Nephron progenitor cell (in vitro differentiated cells): ENCODE data around the gene PRRT1B.
A peak's percentile ranks its signal among the peaks of the same experiment; 100 is the strongest.

Experiments used
- DNase-seq: peaks from one replicate; pipeline ENCODE4 v3.0.0; 2021
- H3K27ac Mint-ChIP-seq: 2 replicates; pipeline ENCODE4 v1.8.0; 2021; ENCODE audit warnings: mild to moderate bottlenecking, moderate library complexity, mixed read lengths
- H3K27me3 Mint-ChIP-seq: 2 replicates; pipeline ENCODE4 v1.8.0; 2021; ENCODE audit warnings: mild to moderate bottlenecking, low read depth, mixed read lengths; ENCODE audit not compliant: poor library complexity
- H3K36me3 Mint-ChIP-seq: 2 replicates; pipeline ENCODE4 v1.8.0; 2021; ENCODE audit warnings: low read depth, mixed read lengths
- H3K4me1 Mint-ChIP-seq: 2 replicates; pipeline ENCODE4 v1.8.0; 2021; ENCODE audit warnings: mixed read lengths
- H3K4me3 Mint-ChIP-seq: 2 replicates; pipeline ENCODE4 v1.8.0; 2021; ENCODE audit warnings: mild to moderate bottlenecking, moderate library complexity, mixed read lengths
- H3K9me3 Mint-ChIP-seq: 2 replicates; pipeline ENCODE4 v1.8.0; 2021; ENCODE audit warnings: mild to moderate bottlenecking, moderate library complexity, mixed read lengths
- TF ChIP-seq, protein P1 (sequence below): fragments of 200-600 bp; sonication (generic); IDR thresholded peaks from 2 replicates; pipeline ENCODE4 v1.5.0; 2021; ENCODE audit warnings: antibody characterized with exemption

PRRT1B gene

DNA sequence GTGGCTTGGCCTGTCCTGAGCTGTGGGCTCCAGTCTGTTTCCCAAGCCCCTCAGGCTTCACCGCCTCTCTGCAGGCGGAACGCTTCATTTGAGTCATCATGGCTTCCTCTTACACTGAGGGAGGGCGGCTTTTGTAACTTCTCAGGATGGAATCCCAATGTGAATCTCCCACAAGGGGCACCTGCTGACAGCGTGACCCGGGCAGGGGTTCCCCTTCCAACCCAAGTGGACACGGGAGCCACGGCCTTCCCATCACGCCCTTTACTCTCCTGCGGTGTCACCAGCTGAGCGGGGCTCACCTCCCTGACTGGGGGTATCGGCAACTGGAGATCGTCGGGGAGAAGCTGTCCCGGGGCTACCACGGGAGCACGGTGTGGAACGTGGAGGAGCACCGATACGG lies 26.8 kb upstream of the PRRT1B start:
- Mint-ChIP-seq H3K27me3 (peaks cover 3% of the 10 kb centered on the region), H3K9me3 (no peaks in the 10 kb centered on the region), H3K4me1 (no peaks in the 10 kb centered on the region), H3K27ac (no peak overlapping the region), H3K36me3 (peaks cover 31% of the 10 kb centered on the region), H3K4me3 (no peak overlapping the region)
- DNase-seq: no peak
- TF ChIP-seq, protein P1, sequence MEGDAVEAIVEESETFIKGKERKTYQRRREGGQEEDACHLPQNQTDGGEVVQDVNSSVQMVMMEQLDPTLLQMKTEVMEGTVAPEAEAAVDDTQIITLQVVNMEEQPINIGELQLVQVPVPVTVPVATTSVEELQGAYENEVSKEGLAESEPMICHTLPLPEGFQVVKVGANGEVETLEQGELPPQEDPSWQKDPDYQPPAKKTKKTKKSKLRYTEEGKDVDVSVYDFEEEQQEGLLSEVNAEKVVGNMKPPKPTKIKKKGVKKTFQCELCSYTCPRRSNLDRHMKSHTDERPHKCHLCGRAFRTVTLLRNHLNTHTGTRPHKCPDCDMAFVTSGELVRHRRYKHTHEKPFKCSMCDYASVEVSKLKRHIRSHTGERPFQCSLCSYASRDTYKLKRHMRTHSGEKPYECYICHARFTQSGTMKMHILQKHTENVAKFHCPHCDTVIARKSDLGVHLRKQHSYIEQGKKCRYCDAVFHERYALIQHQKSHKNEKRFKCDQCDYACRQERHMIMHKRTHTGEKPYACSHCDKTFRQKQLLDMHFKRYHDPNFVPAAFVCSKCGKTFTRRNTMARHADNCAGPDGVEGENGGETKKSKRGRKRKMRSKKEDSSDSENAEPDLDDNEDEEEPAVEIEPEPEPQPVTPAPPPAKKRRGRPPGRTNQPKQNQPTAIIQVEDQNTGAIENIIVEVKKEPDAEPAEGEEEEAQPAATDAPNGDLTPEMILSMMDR: no peak

DNA sequence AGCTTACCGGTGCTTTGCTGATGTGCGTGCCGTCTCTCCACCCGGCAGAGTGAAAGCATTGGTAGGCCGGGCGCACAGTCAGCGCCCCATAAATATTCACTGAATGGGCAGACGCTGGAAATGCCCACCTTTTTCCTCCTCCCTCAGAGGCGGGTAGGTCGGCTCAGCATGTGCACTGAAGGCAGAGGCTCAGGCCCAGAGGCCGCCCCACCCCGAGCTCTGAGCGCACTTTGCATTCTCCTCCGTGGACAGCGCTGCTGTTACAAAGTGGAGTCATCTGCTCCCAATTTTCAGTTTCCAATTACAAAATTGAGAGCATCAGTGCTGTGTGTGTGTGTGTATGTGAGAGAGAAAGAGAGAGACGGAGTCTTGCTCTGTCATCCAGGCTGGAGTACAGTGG lies 24.8 kb upstream of the PRRT1B start:
- no peaks in the 10 kb centered on the region for H3K4me1 Mint-ChIP-seq
- no peak overlapping the region for H3K4me3 Mint-ChIP-seq
- peaks cover 36% of the 10 kb centered on the region for H3K36me3 Mint-ChIP-seq
- H3K9me3 Mint-ChIP-seq: no peaks in the 10 kb centered on the region
- H3K27me3 Mint-ChIP-seq: no peaks in the 10 kb centered on the region
- no peak overlapping the region for H3K27ac Mint-ChIP-seq
- DNase-seq: no peak
- TF ChIP-seq, protein P1: no peak

DNA sequence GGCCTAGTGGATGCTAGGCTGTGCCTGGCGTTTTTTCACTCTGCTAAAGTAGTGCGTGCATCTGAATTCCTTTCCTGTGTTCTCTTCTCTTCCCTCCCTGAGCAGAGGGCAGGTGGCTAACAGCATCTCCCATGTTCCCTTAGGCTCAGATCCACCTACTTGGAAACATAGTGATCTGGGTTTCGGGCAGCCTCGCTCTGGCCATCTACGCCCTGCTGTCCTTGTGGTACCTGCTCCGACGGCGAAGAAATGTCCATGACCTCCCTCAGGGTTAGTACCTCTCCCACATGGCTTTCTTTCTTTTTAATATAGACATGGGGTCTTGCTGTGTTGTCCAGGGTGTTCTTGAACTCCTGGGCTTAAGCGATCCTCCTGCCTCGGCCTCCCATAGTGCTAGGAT lies 24.1 kb upstream of the PRRT1B start:
- peak overlapping the region; percentile 83 for H3K27ac Mint-ChIP-seq
- H3K4me3 Mint-ChIP-seq: no peak overlapping the region
- peaks cover 37% of the 10 kb centered on the region for H3K36me3 Mint-ChIP-seq
- TF ChIP-seq, protein P1: no peak
- H3K9me3 Mint-ChIP-seq: no peaks in the 10 kb centered on the region
- H3K27me3 Mint-ChIP-seq: no peaks in the 10 kb centered on the region
- no peak for DNase-seq
- no peaks in the 10 kb centered on the region for H3K4me1 Mint-ChIP-seq

DNA sequence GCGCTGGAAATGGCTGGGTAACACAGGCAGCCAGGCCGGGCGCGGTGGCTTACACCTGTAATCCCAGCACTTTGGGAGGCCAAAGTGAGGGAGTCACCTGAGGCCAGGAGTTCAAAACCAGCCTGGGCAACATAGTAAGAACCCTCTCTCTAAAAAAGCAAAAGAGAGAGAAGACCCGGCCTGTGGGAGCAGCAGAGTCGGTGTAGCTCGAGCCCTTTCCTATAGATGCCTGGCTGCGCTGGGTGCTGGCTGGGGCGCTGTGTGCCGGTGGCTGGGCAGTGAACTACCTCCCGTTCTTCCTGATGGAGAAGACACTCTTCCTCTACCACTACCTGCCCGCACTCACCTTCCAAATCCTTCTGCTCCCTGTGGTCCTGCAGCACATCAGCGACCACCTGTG lies 23.5 kb upstream of the PRRT1B start:
- Mint-ChIP-seq H3K4me1 (no peaks in the 10 kb centered on the region), H3K36me3 (peaks cover 43% of the 10 kb centered on the region), H3K27me3 (no peaks in the 10 kb centered on the region), H3K4me3 (no peak overlapping the region), H3K27ac (no peak overlapping the region), H3K9me3 (no peaks in the 10 kb centered on the region)
- DNase-seq: no peak
- TF ChIP-seq, protein P1: no peak

- no peak for DNase-seq
- TF ChIP-seq, protein P1: no peak
- Mint-ChIP-seq H3K27me3 (no peaks in the 10 kb centered on the region), H3K9me3 (no peaks in the 10 kb centered on the region), H3K36me3 (peaks cover 43% of the 10 kb centered on the region), H3K4me3 (no peak overlapping the region), H3K4me1 (no peaks in the 10 kb centered on the region), H3K27ac (peak overlapping the region; percentile 85)
These were observed 22.9 kb upstream of the PRRT1B start for GRCh38 chr9:131522257-131523085.

GRCh38 chr9:131523086-131523388 lies 22.3 kb upstream of the PRRT1B start:
- H3K4me3 Mint-ChIP-seq: no peak overlapping the region
- H3K4me1 Mint-ChIP-seq: no peaks in the 10 kb centered on the region
- DNase-seq: no peak
- peak overlapping the region; percentile 85 for H3K27ac Mint-ChIP-seq
- H3K9me3 Mint-ChIP-seq: no peaks in the 10 kb centered on the region
- peaks cover 39% of the 10 kb centered on the region for H3K36me3 Mint-ChIP-seq
- TF ChIP-seq, protein P1: no peak
- no peaks in the 10 kb centered on the region for H3K27me3 Mint-ChIP-seq
